Activated gamma-delta T cell treated with anti-CD3 and anti-CD28 coated beads, Interleukin-2, amount 50 U/mL, for 16 hours (primary cell): ENCODE measurements around the gene PHGDH.
"Not testable (repeated sequence)": the region's sequence is repeated elsewhere in the genome, so short reads cannot be mapped to it uniquely, and the experiment has no call there.

ENCODE experiments used
- DNase-seq: peaks from one replicate; pipeline ENCODE4 v3.0.0-alpha.2; 2020; ENCODE audit warnings: low read depth

Gene PHGDH

GRCh38 chr1:119711804-119712341 lies at the start of gene PHGDH:
Gene PHGDH, plus strand, starts transcription at chr1:119711934. Its CDS starts 89 bp downstream, at chr1:119712023.
- peak; percentile 4 for DNase-seq

DNA sequence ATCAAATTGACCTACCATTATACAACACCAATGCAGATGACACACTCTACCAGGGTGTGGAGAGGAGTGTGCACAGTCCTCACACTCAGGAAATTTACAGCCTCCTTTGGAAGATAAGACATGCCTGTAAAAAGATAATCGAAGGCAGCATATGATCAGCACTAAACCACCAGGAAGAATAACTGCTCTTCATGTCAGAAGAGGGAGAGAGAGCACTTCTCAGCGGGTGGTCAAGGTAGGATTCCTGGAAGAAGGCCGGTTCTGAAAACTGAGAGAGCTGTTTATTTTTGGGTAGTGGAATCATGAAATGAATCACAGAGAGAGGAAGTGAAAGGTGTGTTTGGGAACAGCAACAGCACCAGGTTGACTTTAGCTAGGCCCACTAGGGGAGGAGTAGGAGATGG lies 49.7 kb upstream of the PHGDH start:
- DNase-seq = no peak

GRCh38 chr1:119664067-119664466 lies 47.7 kb upstream of the PHGDH start:
- DNase-seq = no peak

DNA sequence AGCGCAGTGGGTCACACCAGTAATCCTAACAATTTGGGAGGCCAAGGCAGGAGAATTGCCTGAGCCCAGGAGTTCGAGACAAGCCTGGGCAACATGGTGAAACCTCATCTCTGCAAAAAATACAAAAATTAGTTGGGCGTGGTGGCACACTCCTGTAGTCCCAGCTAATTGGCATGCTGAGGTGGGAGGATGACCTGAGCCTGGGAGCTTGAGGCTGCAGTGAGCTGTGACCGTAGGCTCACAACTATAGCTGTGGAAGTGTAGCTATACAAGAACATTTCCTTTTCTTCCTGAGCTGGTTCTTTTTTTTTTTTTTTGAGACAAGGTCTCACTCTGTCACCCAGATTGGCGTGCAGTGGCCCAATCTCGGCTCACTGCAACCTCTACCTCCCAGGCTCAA lies 44.6 kb upstream of the PHGDH start:
- DNase-seq = no peak

DNA sequence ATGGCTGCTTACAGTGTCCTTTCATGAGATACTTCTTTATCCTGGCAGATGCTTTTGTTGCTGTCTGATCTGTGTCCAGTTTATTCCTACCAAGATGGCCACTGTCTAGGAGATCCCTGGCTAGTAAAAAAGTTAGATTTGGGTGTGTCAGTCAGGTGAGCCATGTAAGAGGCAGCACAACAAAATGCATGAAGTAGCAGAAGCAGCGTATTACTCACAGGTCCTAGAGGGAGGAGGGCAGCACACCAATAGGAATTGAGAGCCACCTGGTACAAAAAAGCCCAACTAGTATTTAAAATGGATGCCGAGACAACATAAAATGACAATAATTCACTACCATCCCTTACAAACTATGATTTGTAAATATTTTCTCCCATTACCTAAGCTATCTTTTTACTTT lies 40.8 kb upstream of the PHGDH start:
- no peak for DNase-seq

DNA sequence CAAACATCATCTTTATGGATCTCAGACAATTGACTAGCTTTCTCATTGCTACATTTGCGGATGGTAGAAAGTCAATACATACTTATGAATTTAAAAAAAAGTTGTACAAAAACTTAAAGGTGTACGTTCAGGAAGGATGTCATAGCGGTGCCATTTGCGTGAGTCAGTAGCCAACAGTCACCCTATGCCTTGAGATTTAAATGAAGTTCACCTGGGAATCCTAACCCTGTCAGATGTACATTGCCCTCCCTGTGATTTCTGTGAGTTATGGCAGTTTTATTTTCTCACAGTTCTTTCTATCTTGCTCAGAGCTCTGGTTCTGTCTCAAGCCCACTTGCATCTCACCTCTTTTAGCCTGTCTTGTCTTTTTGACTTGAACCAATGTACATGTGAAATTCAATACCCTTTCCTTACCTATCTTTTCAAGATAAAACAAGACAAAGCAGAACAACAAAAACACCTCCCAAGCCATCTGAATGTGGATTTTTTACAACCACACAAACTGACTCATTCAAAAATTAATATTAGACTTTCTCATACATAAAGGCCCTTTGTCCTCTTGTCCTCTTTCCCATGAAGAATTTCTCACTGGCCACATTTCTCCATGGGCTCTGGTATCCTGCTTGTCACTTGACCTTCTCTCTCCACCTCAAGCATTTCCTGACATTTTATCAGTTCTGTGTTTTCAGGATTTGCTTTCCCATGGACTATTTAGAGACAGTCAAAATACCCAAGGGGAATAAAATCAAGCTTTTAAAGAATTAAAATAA lies 38.4 kb upstream of the PHGDH start:
- DNase-seq = no peak

GRCh38 chr1:119674111-119674526 lies 37.6 kb upstream of the PHGDH start:
- DNase-seq = no peak

GRCh38 chr1:119674835-119675289 lies 36.9 kb upstream of the PHGDH start:
- DNase-seq = no peak

DNA sequence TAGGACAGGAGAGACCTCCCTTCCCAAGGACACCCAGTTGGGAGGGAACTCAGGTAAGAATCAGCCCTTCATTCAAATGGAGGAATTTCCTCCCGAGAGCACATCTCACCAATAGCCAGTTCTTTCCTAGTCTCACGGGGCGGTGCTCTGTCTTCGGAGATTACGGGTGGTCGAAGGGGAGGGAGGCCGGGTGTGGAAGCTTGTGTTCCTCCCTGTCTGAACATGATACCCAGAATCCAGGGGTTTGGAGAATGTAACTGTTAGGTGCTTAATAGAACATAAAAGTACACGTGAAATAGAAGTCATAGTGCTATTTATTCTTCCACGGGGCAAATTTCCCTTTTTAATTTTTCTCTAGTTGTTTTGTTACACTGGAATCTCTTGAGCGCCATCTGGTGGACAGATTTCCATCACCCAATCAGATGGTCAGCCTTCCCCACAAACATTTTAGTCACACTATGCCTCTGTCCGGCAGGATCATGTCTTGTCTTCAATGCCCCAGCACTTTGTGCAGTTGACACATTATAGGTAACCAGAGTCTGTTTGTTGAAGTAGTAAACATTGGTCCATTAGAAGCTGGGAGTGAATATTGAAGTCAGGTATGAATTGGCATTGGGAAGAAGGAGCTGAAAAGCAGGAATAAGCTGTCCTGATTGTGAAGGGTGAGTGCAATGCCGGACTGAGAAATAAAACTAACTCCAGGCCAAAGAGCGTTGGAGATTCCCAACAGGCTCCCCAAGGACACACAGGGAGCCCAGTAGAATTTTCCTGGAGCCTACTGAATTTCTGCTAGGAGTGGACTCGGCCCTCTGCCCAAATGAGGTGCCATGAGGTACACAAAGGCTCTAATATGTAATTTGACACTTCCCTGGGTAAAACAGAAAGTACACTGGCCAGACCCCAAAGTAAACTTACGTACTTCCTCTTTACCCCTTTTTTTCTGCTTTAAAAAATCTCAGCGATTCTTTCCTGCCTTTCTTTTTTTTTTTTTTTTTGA lies 36.1 kb upstream of the PHGDH start:
- peak; percentile 44 for DNase-seq

DNA sequence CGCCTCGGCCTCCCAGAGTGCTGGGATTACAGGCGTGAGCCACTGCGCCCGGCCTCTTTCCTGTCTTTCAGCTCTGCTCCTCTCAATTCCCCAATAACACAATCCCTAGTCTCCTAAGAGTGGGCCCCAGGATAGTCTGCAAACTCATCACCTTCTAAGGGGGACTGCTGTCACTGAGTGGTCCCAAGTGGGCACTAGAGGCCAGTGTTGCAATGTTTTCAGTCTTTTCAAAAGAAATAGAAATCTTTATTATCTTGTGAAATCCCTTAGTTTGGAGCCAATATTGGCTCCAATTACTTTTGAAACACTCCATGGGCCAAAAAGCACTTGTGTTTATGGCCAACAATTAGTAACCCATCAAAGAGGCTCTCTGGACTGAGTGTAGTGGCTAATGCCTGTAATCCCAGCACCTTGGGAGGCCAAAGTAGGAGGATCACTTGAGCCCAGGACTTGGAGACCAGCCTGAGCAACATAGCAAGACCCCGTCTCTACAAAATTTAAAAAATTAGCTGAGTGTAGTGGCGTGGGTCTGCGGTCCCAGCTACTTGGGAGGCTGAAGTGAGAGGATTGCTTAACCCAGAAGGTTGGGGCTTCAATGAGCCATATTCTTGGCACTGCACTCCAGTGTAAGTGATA lies 35.0 kb upstream of the PHGDH start:
- DNase-seq = no peak

DNA sequence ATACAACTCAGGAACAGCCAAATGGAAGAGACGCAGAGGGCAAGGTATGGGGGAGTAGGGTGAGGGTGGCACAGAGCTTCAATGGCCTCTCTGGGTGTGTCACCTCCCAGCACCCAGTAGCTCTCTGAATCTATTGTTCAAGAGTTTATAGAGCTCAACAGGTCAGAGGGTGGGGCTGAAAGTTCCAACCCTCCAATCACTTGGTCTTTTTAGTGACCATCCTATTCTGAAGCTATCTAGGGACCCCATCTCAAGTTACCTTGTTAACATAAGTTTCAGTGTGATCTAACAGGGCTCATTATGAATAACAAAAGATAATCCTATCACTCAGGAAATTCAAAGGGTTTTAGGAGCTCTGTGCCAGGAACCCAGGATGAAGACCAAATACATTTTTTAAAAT lies 32.5 kb upstream of the PHGDH start:
- no peak for DNase-seq

GRCh38 chr1:119680193-119680592 lies 31.5 kb upstream of the PHGDH start:
- no peak for DNase-seq

DNA sequence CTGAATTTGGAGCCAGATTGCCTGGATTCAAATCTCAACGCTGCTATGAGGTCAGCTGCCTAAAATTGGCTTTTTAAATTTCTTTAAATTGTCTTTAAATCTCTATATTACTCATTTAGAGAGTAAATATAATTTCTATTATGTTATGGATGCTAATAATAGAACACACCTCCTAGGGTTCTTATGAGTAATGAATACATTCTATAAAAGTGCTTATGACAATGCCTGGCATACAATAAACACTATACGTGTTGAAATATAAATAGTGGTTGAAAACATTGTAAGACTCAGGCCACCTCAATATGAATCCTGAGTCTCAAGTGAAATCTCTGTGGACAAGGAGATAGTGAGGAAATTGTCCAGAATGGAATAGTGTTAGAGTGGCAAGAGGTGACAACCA lies 31.0 kb upstream of the PHGDH start:
- no peak for DNase-seq

DNA sequence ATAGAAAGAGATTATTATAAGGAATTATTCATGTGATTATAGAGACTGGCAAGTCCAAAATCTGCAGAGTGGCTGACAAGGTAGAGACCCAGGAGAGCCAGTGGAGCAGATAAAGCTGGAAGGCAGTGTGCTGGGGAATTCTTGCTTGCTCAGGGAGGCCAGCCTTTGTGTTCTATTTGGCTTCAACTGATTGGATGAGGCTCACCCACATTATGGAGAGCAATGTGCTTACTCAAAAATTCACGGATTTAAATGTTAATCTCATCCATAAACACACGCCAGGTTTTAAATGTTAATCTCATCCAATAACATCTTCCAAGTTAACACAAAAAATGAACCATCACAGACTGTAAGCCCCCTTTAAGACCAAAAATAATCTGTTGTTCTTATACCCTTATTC lies 30.2 kb upstream of the PHGDH start:
- DNase-seq = no peak

- DNase-seq = no peak
Measured at GRCh38 chr1:119682141-119682540, 29.6 kb upstream of the PHGDH start.

DNA sequence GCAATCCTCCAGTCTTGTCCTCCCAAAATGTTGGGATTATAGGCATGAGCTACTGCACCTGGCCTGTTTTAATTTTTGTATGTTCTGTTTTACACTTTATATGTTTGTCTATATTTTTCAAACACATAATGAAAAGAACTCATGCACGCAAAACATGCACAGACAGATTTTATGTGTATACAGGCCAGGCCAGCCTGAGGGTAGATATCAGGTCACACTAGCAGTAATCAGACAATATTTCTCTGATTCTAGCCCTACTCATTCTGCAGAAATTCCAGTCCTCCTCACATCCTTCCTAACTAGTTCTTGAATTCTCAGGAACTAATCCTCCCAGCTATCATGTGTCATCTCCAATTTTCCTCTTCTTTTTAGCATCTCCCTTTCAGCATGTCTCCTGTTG lies 27.8 kb upstream of the PHGDH start:
- DNase-seq = no peak

- no peak for DNase-seq
Measured at GRCh38 chr1:119686661-119687060, 25.1 kb upstream of the PHGDH start.

DNA sequence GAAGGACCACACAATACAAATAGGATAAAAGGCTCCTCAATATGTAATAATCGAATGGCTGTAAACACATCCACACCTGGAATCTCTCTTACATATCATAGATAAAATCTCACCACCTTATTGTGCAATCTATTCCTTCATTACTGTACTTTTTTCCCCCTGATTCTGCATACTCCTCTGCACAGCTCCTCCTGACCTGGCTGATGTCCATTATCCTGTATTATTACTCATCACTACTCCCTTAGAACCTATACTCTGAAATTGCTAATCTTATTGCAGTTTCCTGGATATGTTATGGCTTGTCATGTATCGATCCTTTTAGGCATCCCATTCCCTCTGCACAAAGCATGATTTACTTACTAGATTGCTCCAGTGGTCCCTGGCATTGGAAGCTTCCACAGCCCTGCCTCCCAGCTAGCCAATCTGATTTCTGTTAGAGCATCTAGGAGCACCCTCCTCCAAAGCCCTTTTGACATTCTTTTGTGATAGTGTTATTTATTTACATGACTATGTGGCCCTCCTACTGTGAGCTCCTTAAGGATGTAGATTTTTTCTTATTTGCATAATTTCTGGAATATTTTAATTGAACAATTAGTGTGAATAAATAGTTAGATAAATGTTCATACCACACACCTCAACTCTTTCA lies 24.2 kb upstream of the PHGDH start:
- DNase-seq = no peak

DNA sequence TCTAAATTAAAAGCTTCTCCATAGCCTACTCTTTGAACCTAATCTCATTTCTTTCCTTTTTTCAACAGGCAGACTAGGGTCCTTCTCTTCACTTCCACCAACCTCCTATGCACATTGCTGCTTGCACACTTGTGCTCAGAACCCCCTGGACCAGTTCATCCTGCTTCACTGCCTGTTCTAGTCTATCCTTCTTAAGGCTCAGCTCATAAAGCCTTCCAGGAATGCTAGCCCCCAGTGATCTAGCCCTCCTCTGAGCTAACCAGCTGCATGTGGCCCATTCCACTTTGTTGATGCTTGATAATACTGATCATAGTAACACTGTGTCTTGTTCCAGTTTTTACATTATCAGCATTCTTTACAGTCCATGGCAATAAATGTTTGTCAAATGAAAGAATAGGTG lies 22.9 kb upstream of the PHGDH start:
- no peak for DNase-seq

- no peak for DNase-seq
Measured at GRCh38 chr1:119689511-119689910, 22.2 kb upstream of the PHGDH start.

DNA sequence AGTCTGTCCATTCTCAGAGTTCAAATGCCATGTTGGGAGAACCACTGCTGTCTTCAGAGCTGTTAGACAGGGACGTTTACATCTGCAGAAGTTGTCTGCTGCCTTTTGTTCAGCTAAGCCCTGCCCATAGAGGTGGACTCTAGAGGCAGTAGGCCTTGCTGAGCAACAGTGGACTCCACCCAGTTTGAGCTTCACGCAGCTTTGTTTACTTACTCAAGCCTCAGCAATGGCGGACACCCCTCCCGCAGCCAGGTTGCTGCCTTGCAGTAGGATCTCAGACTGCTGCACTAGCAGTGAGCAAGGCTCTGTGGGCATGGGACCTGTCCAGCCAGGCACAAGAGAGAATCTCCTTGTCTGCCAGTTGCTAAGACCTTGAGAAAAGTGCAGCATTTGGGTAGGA lies 14.9 kb upstream of the PHGDH start:
- not testable (repeated sequence) for DNase-seq

DNA sequence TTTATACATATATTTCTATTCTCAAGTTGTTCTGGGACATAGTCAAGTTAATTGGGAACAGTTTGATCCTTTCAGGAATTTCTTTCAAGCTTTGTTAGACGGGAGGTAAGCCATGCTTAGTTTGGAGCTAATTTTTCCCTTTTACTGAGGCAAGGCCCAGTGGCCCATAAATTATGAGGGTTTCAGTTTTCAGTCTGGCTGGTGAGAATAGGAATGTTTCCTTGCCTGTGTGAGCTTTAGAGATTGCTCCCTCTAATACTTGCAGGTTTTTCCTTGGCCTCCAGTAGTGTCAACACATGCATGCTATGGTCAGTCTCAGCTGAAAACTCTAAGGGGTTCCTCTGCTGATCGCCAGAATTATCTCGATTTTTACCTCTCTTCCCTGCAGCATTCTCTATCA lies 14.1 kb upstream of the PHGDH start:
- DNase-seq = no peak
